ENCODE data around the gene HSP90AA1. TPM values are rescaled to one million over a fixed set of nuclear protein-coding genes. Genes with fewer than 3 reads are reported as not detected.

HSP90AA1 gene
- total and polyA plus RNA-seq, 8 donors: 103 to 279 (median 224) TPM

GRCh38 chr14:102058961-102059360 lies 27.9 kb downstream of the HSP90AA1 start:
- intact Hi-C loops (cut with DNase I; ENCODE audit: low total_unique reads): no loop called here
- Histone ChIP-seq H3K36me3 (peaks cover 0 to 5% (median 2%) of the 10 kb centered on the region in 4 donors), H3K4me3 (no peak overlapping the region), H3K4me1 (peaks cover 0 to 31% (median 16%) of the 10 kb centered on the region in 4 donors), H3K9me3 (no peaks in the 10 kb centered on the region), H3K27me3 (no peaks in the 10 kb centered on the region), H3K27ac (no peak overlapping the region)
- DNase-seq: no peak
- 70 to 82% (median 73%) methylated on average over 5 of the region's 5 CpGs for WGBS, 5 donors
- TF ChIP-seq POLR2AphosphoS5 (IDR thresholded peaks at IDR 0.05) (no peak), EP300 (IDR thresholded peaks at IDR 0.05) (no peak), POLR2A (IDR thresholded peaks at IDR 0.05) (no peak), CTCF (IDR thresholded peaks at IDR 0.05) (no peak)

GRCh38 chr14:102058146-102058545 lies 28.7 kb downstream of the HSP90AA1 start:
- TF ChIP-seq EP300 (IDR thresholded peaks at IDR 0.05) (no peak), CTCF (IDR thresholded peaks at IDR 0.05) (no peak), POLR2A (IDR thresholded peaks at IDR 0.05) (no peak), POLR2AphosphoS5 (IDR thresholded peaks at IDR 0.05) (no peak)
- intact Hi-C loops (cut with DNase I; ENCODE audit: low total_unique reads): no loop called here
- peaks cover 0 to 22% (median 8%) of the 10 kb centered on the region in 4 donors for H3K4me1 ChIP-seq
- no peak overlapping the region for H3K27ac ChIP-seq
- no peaks in the 10 kb centered on the region for H3K9me3 ChIP-seq
- H3K27me3 ChIP-seq: no peaks in the 10 kb centered on the region
- H3K36me3 ChIP-seq: peaks cover 0 to 13% (median 7%) of the 10 kb centered on the region in 4 donors
- 62 to 70% (median 66%) methylated on average over 7 of the region's 7 CpGs for WGBS, 5 donors
- no peak for DNase-seq
- no peak overlapping the region for H3K4me3 ChIP-seq

GRCh38 chr14:102057480-102058114 lies 29.2 kb downstream of the HSP90AA1 start:
- Histone ChIP-seq H3K9me3 (no peaks in the 10 kb centered on the region), H3K27ac (no peak overlapping the region), H3K4me3 (no peak overlapping the region), H3K27me3 (no peaks in the 10 kb centered on the region), H3K4me1 (peaks cover 0 to 17% (median 4%) of the 10 kb centered on the region in 4 donors), H3K36me3 (peaks cover 4 to 18% (median 12%) of the 10 kb centered on the region in 4 donors)
- no peak for DNase-seq
- no peak for TF ChIP-seq CTCF (IDR thresholded peaks at IDR 0.05)
- no peak for TF ChIP-seq POLR2AphosphoS5 (IDR thresholded peaks at IDR 0.05)
- TF ChIP-seq EP300 (IDR thresholded peaks at IDR 0.05): no peak
- TF ChIP-seq POLR2A (IDR thresholded peaks at IDR 0.05): no peak
- 52 to 59% (median 55%) methylated on average over 9 to 10 of the region's 10 CpGs for WGBS, 5 donors
- intact Hi-C loops (cut with DNase I; ENCODE audit: low total_unique reads): no loop called here

GRCh38 chr14:102056694-102057442 lies 30.0 kb downstream of the HSP90AA1 start:
- 80 to 86% (median 85%) methylated on average over 31 of the region's 31 CpGs for WGBS, 5 donors
- Histone ChIP-seq H3K9me3 (no peaks in the 10 kb centered on the region), H3K27ac (no peak overlapping the region), H3K36me3 (peaks cover 12 to 26% (median 19%) of the 10 kb centered on the region in 4 donors), H3K4me3 (no peak overlapping the region), H3K27me3 (no peaks in the 10 kb centered on the region), H3K4me1 (peaks cover 0 to 15% (median 0%) of the 10 kb centered on the region in 4 donors)
- TF ChIP-seq POLR2A (IDR thresholded peaks at IDR 0.05): no peak
- TF ChIP-seq POLR2AphosphoS5 (IDR thresholded peaks at IDR 0.05): no peak
- no peak for TF ChIP-seq CTCF (IDR thresholded peaks at IDR 0.05)
- no peak for TF ChIP-seq EP300 (IDR thresholded peaks at IDR 0.05)
- intact Hi-C loops (cut with DNase I; ENCODE audit: low total_unique reads): no loop called here
- no peak for DNase-seq
